ENCODE data around the gene LRP8.

The LRP8 gene

DNA sequence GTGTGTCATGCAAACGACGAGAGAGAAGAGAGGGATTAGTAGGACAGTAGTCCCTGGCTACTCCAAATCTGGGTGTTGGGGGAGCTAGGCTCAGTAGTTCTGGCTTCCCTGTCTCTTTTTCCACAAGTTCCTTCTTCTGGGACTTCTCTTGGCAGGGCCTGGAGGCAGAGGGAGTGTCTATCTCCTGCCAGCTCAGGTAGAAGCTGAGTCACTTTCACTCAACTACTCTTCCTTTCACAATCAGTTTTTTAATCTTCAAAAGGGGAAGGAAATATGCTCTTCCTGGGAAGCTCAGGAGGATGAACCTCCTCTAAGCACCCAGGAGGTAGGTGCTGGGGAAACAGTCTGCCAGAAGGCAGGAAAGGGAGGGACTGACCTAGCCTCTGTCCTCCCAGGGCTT lies 54.3 kb downstream of the LRP8 start:
- DNase-seq, result no peak
- no peaks in the 10 kb centered on the region; the same call in none of the 2 replicates for H3K36me3 ChIP-seq

DNA sequence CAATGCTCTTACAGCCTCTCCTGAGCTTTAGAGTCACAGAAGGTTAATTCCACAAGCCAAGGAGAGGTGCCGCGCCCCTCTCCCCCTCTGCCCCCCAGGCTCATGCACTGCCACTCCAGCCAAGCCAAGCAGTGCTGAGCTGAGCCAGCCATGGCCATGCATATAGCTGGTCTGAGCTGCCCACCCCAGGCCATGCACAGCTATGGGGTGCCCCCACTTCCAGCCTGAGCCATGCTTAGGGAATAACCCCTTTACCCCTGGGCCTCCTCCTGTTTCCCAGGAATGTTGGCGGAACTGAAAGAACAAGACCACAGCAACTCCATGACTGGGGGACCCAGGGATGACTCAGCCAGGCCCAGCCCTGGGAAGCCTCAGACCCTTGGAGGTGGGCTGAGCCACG lies 55.5 kb downstream of the LRP8 start:
- DNase-seq, result no peak
- H3K4me3 ChIP-seq (ENCODE audit: low read depth, low read length), result no peak overlapping the region
- no peaks in the 10 kb centered on the region for H3K27me3 ChIP-seq
- no peaks in the 10 kb centered on the region for H3K4me1 ChIP-seq
- H3K9me3 ChIP-seq, result no peaks in the 10 kb centered on the region
- TF ChIP-seq, protein P1, sequence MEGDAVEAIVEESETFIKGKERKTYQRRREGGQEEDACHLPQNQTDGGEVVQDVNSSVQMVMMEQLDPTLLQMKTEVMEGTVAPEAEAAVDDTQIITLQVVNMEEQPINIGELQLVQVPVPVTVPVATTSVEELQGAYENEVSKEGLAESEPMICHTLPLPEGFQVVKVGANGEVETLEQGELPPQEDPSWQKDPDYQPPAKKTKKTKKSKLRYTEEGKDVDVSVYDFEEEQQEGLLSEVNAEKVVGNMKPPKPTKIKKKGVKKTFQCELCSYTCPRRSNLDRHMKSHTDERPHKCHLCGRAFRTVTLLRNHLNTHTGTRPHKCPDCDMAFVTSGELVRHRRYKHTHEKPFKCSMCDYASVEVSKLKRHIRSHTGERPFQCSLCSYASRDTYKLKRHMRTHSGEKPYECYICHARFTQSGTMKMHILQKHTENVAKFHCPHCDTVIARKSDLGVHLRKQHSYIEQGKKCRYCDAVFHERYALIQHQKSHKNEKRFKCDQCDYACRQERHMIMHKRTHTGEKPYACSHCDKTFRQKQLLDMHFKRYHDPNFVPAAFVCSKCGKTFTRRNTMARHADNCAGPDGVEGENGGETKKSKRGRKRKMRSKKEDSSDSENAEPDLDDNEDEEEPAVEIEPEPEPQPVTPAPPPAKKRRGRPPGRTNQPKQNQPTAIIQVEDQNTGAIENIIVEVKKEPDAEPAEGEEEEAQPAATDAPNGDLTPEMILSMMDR (IDR thresholded peaks at IDR 0.05; ENCODE audit: low read depth, low read length), result no peak
- H3K36me3 ChIP-seq, result no peaks in the 10 kb centered on the region

More for the DNA sequence above, 54.3 kb downstream of the LRP8 start:
- H3K4me3 ChIP-seq (ENCODE audit: low read depth, low read length), result no peak overlapping the region
- H3K4me1 ChIP-seq, result no peaks in the 10 kb centered on the region
- TF ChIP-seq, protein P1 (IDR thresholded peaks at IDR 0.05; ENCODE audit: low read depth, low read length), result no peak
- no peaks in the 10 kb centered on the region for H3K27me3 ChIP-seq
- no peaks in the 10 kb centered on the region for H3K9me3 ChIP-seq

DNA sequence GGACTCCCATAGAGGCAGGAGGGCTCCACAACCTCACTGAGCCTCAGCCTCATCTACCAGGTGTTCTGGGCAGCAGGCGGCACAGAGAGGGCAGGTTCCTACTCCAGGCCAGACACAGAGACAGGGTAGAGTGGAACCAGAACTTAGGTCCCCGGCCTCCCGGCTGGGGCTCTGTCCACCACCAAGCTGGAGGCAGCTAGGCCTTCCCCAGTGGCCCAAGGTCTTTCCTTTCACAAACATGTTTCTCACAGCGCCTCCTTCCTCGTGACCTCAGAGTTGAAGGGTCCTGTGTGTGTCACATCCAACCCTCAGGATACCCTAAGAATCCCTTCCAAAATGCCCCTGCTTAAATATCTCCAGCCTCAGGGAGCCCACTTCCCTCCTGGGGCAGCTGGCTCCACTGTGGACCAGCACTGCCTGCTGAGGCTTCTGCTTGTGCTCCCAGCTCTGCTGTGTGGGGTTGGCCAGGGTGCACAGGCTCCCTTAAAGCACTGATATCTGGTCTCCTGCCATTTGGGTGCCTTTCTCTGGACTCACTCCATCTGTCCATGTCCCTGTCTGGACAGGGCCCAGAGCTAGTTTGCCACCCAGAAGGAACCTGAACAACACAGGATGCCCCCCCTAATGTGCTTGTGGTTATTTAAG lies 56.3 kb downstream of the LRP8 start:
- TF ChIP-seq, protein P1 (IDR thresholded peaks at IDR 0.05; ENCODE audit: low read depth, low read length), result no peak
- no peak for DNase-seq
- no peaks in the 10 kb centered on the region for H3K36me3 ChIP-seq

DNA sequence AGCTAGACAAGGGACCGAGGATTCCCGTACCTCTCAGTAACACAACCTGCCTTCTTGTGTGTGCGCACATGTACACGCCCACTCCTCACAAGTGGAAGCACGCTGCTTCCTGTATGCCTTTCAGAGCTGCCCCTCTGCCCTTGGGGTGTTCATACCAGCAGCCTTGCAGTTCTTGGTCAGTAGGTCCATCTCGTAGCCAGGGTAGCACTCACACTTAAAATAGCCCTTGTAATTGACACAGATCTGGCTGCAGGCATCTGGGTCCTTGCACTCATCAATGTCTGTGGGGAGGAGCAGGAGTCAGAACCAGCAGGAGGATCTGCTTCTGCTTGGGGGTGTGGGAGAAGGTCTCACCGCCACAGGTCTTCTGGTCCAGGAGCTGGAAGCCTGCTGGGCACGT lies 57.0 kb downstream of the LRP8 start:
- H3K4me1 ChIP-seq, result no peaks in the 10 kb centered on the region
- H3K4me3 ChIP-seq (ENCODE audit: low read depth, low read length), result no peak overlapping the region
- TF ChIP-seq, protein P1 (IDR thresholded peaks at IDR 0.05; ENCODE audit: low read depth, low read length), result no peak
- no peak for DNase-seq
- peaks cover 3% of the 10 kb centered on the region; the same call in 1 of the 2 replicates for H3K36me3 ChIP-seq
- no peaks in the 10 kb centered on the region for H3K9me3 ChIP-seq
- no peaks in the 10 kb centered on the region for H3K27me3 ChIP-seq

More for the DNA sequence above, 56.3 kb downstream of the LRP8 start:
- Histone ChIP-seq H3K4me1 (no peaks in the 10 kb centered on the region), H3K4me3 (ENCODE audit: low read depth, low read length) (no peak overlapping the region), H3K9me3 (no peaks in the 10 kb centered on the region), H3K27me3 (no peaks in the 10 kb centered on the region)

DNA sequence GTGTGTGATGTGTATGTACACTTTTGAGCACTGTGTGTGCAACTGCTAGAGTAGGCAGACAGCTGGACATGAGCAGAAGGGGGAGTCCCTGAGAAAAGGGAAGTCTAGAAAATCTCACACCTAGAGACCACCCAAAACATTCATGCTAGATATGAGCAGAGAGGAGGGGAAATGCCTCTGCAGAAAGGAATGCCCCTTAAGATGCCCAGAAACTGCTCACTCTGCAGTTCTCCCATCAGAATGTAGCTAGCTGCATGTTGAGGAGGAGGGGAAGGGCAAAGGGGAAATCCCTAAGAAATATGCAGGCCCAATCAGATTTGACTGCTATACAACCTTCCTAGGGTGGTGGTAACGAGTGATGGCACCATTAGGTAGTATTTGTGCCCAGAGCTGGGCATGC lies 57.8 kb downstream of the LRP8 start:
- TF ChIP-seq, protein P1 (IDR thresholded peaks at IDR 0.05; ENCODE audit: low read depth, low read length), result no peak
- H3K4me3 ChIP-seq (ENCODE audit: low read depth, low read length), result no peak overlapping the region
- no peaks in the 10 kb centered on the region for H3K9me3 ChIP-seq
- no peaks in the 10 kb centered on the region for H3K4me1 ChIP-seq
- peaks cover 3% of the 10 kb centered on the region; the same call in 1 of the 2 replicates for H3K36me3 ChIP-seq
- DNase-seq, result no peak
- H3K27me3 ChIP-seq, result no peaks in the 10 kb centered on the region

DNA sequence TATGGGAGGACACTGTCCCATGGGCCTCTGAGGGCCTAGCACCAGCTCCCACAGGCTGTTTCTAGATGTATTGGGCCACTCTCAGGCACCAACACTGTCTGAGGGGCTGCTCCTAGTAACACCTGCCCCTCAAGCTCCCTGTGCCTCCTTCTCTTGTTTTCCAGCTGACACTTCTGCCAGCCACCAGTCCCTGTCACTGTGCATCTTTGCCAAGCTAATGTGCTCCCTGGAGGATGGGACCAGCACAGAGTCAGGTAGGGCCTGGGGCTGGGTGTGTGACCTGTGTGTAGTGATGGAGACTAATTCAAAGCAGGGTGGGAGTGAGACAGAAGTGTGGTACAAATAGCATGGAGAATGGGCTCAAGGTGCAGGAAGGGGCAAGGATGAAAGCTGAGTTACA lies 60.1 kb downstream of the LRP8 start:
- DNase-seq, result no peak
- no peaks in the 10 kb centered on the region for H3K27me3 ChIP-seq
- TF ChIP-seq, protein P1 (IDR thresholded peaks at IDR 0.05; ENCODE audit: low read depth, low read length), result no peak
- no peak overlapping the region for H3K4me3 ChIP-seq (ENCODE audit: low read depth, low read length)
- H3K36me3 ChIP-seq, result peaks cover 5% of the 10 kb centered on the region; the same call in 1 of the 2 replicates
- no peaks in the 10 kb centered on the region for H3K9me3 ChIP-seq
- H3K4me1 ChIP-seq, result no peaks in the 10 kb centered on the region

Measured in BE2C (cell line).